ENCODE data around the gene SAMSN1. TPM values are rescaled to one million over a fixed set of nuclear protein-coding genes. Genes with fewer than 3 reads are reported as not detected.

SAMSN1 gene
- total RNA-seq, 1 donor from 2014 or later, result 79.0 TPM

DNA sequence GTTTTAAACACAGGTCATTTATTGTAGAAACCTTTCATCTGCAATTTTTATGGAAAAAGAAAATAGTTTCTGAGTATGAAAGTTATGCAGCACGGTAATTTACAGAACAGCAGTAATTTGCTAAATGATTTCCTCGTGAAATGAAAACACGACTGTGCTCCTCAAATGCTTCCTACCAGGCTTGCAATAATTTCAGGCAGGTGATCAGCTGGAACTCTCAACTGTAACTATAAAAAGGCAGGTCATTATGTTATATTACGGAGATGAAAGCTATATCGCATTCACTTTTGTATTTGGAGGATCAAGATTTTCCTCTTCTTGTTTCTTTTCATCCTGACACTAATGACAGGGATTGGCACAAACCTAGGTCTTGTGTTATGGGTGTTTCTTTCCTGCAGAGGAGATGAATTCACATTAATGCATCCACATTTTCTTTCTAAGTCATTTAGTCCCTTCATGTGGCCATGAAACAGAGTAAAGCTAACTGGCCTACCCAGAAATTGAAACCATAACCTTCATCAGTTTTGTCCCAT is 57.4 kb downstream of the SAMSN1 start:
- no peak for DNase-seq (ENCODE audit: low spot score)
- Mint-ChIP-seq H3K4me1 (ENCODE audit: low read depth) (peaks cover 67% of the 10 kb centered on the region), H3K36me3 (ENCODE audit: low read depth) (peaks cover 87% of the 10 kb centered on the region), H3K4me3 (ENCODE audit: low read depth) (no peak overlapping the region), H3K9me3 (peaks cover 9% of the 10 kb centered on the region), H3K27me3 (ENCODE audit: low read depth) (no peaks in the 10 kb centered on the region), H3K27ac (peak overlapping the region; percentile 40)
- intact Hi-C loops (cut with micrococcal nuclease), result no loop called here

DNA sequence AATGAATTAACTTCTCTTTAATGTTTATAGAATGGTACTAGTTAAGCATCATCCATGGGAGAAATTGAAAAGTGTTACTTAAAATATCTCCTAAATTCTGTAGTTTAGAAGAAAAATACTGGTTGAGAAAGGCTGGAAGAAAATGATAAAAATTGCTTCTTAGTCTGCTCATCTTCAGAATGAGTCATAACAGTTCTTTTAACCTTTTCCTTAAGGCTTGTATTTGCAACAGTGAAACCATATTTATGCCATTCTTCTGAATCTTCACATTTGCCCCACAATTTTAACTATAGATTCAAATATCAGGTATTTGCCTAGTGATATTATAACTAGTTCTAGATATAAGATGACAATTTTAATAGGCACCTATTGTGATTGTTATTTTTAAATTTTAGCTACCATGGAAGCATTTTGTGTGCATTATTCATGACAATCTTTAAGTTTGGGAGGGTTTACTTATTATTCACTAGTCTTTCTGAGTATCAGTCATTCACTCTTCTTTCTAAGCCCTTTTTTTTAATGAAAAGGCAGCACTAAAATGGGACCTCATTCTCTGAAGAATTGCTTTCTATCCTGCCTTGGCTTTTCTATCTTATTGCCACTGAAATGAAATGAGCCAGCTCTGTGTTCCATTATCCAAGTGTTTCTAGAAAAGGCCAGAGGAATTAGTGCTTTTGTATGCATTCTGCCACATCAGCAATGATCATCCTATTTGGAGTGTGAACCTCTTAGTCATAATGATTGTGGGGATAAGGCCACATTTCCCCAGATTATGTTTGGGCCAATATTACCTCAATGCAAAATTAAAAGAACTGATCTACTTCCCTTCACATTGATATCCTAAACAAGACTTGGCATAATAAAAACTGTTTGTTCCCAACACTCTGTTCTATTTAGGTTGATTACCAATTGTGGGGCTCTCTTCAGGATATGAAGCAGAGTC is 58.4 kb downstream of the SAMSN1 start:
- peak overlapping the region; percentile 88 for H3K27ac Mint-ChIP-seq
- H3K36me3 Mint-ChIP-seq (ENCODE audit: low read depth), result peaks cover 87% of the 10 kb centered on the region
- H3K27me3 Mint-ChIP-seq (ENCODE audit: low read depth), result no peaks in the 10 kb centered on the region
- intact Hi-C loops (cut with micrococcal nuclease), result loop anchor here (1.0 to 2.0 kb wide), 7 partner anchors 17 to 249 kb away; no protein-coding TSS in a partner anchor
- DNase-seq (ENCODE audit: low spot score), result no peak
- peak overlapping the region; percentile 2 for H3K4me3 Mint-ChIP-seq (ENCODE audit: low read depth)
- peaks cover 16% of the 10 kb centered on the region for H3K9me3 Mint-ChIP-seq
- peaks cover 69% of the 10 kb centered on the region for H3K4me1 Mint-ChIP-seq (ENCODE audit: low read depth)

DNA sequence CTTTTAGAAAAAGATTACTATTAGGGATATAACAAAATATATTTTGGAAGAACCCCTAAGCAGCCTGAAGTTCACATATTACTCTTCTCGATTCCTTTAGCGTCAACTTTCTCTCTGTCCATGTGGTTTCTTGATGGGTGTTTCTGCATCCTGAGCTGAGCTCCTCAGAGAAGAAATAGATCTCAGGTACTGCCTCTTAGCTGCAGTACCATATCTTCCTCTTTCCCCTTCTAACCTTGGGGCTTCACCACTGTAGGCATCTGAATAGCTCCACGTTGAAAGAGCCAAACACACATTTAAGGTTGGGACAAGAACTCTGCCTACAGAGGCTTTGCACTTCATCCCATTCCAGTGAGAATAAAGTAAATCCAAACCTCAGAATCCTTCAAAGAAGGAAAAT is 59.2 kb downstream of the SAMSN1 start:
- no peak for DNase-seq (ENCODE audit: low spot score)
- H3K4me1 Mint-ChIP-seq (ENCODE audit: low read depth), result peaks cover 68% of the 10 kb centered on the region
- H3K27ac Mint-ChIP-seq, result peak overlapping the region; percentile 75
- intact Hi-C loops (cut with micrococcal nuclease), result loop anchor here (1.0 to 2.0 kb wide), 7 partner anchors 16 to 250 kb away; no protein-coding TSS in a partner anchor
- no peak overlapping the region for H3K4me3 Mint-ChIP-seq (ENCODE audit: low read depth)
- peaks cover 16% of the 10 kb centered on the region for H3K9me3 Mint-ChIP-seq
- no peaks in the 10 kb centered on the region for H3K27me3 Mint-ChIP-seq (ENCODE audit: low read depth)
- H3K36me3 Mint-ChIP-seq (ENCODE audit: low read depth), result peaks cover 87% of the 10 kb centered on the region

DNA sequence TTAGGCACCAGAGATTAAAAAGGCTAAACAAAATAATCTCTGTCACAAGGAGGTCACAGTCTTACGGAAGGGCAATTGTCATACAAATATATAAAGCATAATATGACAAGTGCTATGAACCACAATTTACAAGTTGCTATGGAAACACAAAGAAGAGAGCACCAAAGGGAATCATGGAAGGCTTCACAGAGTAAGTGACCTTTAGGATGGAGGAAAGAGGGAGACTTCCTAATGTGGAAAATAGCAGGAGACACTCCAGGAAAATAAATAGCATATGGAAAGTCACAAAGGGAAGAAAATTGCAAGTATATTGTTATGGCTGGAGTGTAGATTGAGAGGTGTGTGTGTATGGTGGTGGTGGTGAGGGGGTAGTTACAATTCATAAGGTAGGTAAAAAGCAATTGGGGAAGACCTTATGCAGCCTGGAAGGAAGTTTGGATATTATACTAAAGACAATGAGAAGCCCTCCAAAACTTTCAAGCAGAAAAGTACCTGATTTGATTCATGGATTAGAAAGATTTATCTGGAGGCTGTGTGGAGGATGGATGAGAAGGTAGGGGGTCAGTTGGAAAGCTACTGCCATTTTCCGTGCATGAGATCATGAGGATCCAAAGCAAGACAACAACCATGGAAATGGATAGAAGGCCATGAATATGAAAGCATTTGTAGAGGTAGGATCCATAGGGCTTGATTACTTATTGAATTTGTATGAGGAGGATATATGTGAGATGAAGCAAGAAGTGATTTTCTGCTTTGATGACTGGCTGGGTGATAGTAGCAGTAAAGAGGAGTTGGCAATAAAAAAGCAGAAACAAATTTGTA is 61.7 kb downstream of the SAMSN1 start:
- Mint-ChIP-seq H3K27ac (peak overlapping the region; percentile 2), H3K4me3 (ENCODE audit: low read depth) (no peak overlapping the region), H3K27me3 (ENCODE audit: low read depth) (no peaks in the 10 kb centered on the region), H3K9me3 (peaks cover 16% of the 10 kb centered on the region), H3K36me3 (ENCODE audit: low read depth) (peaks cover 71% of the 10 kb centered on the region), H3K4me1 (ENCODE audit: low read depth) (peaks cover 70% of the 10 kb centered on the region)
- no peak for DNase-seq (ENCODE audit: low spot score)
- intact Hi-C loops (cut with micrococcal nuclease), result no loop called here

DNA sequence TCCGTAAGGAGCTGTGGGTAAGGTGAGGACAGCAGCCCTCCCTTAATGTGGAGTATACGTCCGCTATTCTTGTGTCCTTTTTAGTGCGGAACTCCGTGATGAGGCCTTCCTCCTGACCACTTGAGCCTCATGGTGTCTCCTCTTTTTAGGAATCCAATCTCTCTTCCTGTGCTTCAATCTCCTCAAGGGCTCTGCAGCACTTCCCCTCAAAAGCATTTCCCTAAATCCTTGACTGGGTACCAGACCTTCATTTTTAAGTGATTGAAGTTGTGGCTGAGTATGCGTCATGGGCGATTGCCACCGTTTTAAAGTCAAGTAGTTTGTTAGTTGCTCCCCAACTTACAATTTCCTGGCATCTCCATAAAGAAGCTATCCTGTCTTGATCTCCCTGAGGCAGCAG is 62.8 kb downstream of the SAMSN1 start:
- no peak overlapping the region for H3K4me3 Mint-ChIP-seq (ENCODE audit: low read depth)
- no peaks in the 10 kb centered on the region for H3K27me3 Mint-ChIP-seq (ENCODE audit: low read depth)
- H3K36me3 Mint-ChIP-seq (ENCODE audit: low read depth), result peaks cover 67% of the 10 kb centered on the region
- intact Hi-C loops (cut with micrococcal nuclease), result loop anchor here (2.0 kb wide), 1 partner anchor 90 kb away; no protein-coding TSS in a partner anchor
- peaks cover 16% of the 10 kb centered on the region for H3K9me3 Mint-ChIP-seq
- H3K27ac Mint-ChIP-seq, result peak overlapping the region; percentile 78
- peaks cover 72% of the 10 kb centered on the region for H3K4me1 Mint-ChIP-seq (ENCODE audit: low read depth)
- DNase-seq (ENCODE audit: low spot score), result no peak

DNA sequence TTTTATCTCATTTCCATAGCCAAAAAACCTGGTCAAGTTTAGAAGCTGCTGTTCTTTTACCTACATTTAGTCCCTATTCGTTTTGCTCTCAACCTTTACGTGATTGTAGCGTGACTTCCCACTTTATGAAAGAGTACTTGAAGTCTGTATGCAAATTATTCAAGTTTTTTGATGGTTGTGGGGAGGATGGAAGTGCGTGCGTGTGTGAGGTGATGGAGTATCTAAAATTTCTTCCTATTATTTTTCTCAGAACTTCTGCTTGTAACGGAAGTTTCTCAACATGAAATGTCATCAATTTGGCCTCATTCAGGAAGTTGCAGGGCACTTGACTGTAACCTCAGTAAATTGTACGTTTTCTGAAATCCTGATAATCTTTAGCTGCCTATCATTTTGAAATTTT is 64.0 kb downstream of the SAMSN1 start:
- Mint-ChIP-seq H3K4me3 (ENCODE audit: low read depth) (peak overlapping the region; percentile 45), H3K27ac (peak overlapping the region; percentile 90), H3K27me3 (ENCODE audit: low read depth) (no peaks in the 10 kb centered on the region), H3K4me1 (ENCODE audit: low read depth) (peaks cover 66% of the 10 kb centered on the region), H3K9me3 (peaks cover 16% of the 10 kb centered on the region), H3K36me3 (ENCODE audit: low read depth) (peaks cover 57% of the 10 kb centered on the region)
- intact Hi-C loops (cut with micrococcal nuclease), result loop anchor here (2.0 kb wide), 1 partner anchor 91 kb away; no protein-coding TSS in a partner anchor
- peak; percentile 24 for DNase-seq (ENCODE audit: low spot score)

DNA sequence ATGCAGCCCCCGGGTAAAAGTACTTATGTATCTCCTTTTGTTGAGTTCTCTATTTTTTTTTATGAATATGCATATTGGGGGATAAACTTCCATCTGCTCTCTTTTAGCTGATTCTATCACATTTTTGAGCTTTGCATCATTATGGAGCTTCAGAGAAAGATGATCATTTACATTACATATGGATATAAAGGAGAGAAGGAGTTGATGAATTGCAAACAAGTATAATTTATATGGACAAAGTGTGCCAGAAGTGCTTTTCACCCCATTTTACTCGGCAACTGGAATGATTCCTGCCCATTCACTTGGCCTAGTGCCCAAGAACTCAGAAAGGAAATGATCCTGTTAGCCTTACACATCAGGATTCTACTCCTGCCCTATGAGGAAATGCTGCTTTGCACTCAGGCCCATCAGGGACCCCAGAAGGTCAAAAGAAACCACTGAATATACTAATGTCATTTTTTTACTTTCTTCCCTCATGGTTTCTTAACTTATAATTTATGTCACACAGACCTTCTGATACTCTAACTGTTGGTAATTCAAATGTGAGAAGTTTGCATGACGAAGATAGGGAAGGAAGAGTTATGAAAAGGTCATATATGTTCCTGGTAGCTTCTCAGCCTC is 65.6 kb downstream of the SAMSN1 start:
- Mint-ChIP-seq H3K4me3 (ENCODE audit: low read depth) (no peak overlapping the region), H3K4me1 (ENCODE audit: low read depth) (peaks cover 66% of the 10 kb centered on the region), H3K9me3 (peaks cover 19% of the 10 kb centered on the region), H3K36me3 (ENCODE audit: low read depth) (peaks cover 49% of the 10 kb centered on the region), H3K27ac (peak overlapping the region; percentile 70), H3K27me3 (ENCODE audit: low read depth) (no peaks in the 10 kb centered on the region)
- intact Hi-C loops (cut with micrococcal nuclease), result no loop called here
- DNase-seq (ENCODE audit: low spot score), result no peak

DNA sequence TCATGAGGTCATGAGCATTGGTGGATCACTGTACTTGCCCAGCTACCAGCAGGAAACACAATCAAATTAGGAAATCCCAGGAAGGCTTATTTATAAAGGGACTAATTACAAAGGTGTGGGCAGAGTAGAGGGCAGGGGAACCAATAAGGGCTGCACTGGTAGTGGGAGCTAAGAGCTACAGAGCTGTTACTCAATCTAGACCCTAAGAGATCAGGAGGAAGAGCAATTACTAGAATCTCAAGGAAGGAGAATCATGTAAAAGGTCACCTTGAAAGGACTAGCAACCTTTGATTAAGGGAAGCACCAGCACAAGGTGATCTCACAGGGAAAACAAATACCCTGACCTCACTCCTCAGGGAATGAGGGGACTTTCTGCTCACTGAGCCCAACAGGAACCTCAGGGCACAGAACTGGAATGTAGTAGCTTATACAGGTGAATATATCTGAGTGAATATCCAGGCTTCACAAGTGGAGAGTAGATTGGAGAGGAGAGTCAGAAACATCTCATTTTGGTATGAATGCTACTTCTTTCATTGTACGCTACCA is 66.8 kb downstream of the SAMSN1 start:
- peaks cover 59% of the 10 kb centered on the region for H3K4me1 Mint-ChIP-seq (ENCODE audit: low read depth)
- H3K9me3 Mint-ChIP-seq, result peaks cover 13% of the 10 kb centered on the region
- H3K27ac Mint-ChIP-seq, result peak overlapping the region; percentile 63
- H3K27me3 Mint-ChIP-seq (ENCODE audit: low read depth), result no peaks in the 10 kb centered on the region
- H3K4me3 Mint-ChIP-seq (ENCODE audit: low read depth), result no peak overlapping the region
- no peak for DNase-seq (ENCODE audit: low spot score)
- intact Hi-C loops (cut with micrococcal nuclease), result no loop called here
- peaks cover 37% of the 10 kb centered on the region for H3K36me3 Mint-ChIP-seq (ENCODE audit: low read depth)

DNA sequence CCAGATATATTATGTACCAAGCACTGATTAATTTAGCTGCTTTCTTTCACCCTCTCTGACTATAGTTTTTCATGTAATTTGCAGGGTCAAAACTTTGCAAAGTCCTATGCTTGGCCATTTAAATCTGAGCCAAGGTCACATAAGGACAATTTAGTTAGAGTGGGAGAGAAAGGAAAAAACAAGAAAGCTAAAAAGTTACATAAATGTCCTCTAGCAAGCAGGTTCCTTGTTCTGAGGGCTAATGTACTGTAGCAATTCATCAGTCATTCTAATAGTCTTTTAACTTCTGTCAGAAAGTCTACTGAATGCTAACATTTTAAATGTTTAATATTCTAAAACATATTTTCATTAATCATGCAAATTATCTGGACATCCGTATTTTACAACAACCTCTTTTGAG is 68.3 kb downstream of the SAMSN1 start:
- H3K4me1 Mint-ChIP-seq (ENCODE audit: low read depth), result peaks cover 46% of the 10 kb centered on the region
- peaks cover 22% of the 10 kb centered on the region for H3K36me3 Mint-ChIP-seq (ENCODE audit: low read depth)
- intact Hi-C loops (cut with micrococcal nuclease), result no loop called here

DNA sequence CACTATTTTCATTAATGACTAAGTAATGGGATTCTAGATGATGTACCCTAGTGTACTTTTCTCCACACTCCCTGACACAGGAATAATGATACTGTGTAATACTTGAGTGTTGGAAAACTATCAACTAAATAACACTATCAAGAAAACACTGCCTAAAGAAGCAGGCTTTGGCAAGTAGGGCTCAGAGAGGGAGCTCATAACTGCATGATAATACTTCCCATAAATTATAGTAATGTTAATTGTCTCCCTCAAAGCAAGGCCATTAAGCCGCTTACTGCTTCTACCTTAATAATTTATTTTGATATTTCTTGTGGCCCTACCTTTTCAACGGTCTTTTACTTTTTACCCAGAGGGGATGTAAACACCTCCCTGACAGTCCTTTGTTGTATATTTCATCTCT is 69.0 kb downstream of the SAMSN1 start:
- DNase-seq (ENCODE audit: low spot score), result no peak
- intact Hi-C loops (cut with micrococcal nuclease), result no loop called here
- H3K4me3 Mint-ChIP-seq (ENCODE audit: low read depth), result no peak overlapping the region
- peaks cover 3% of the 10 kb centered on the region for H3K9me3 Mint-ChIP-seq
- H3K27me3 Mint-ChIP-seq (ENCODE audit: low read depth), result no peaks in the 10 kb centered on the region
- H3K4me1 Mint-ChIP-seq (ENCODE audit: low read depth), result peaks cover 43% of the 10 kb centered on the region
- peaks cover 16% of the 10 kb centered on the region for H3K36me3 Mint-ChIP-seq (ENCODE audit: low read depth)
- H3K27ac Mint-ChIP-seq, result no peak overlapping the region

More for the DNA sequence above, 68.3 kb downstream of the SAMSN1 start:
- Mint-ChIP-seq H3K4me3 (ENCODE audit: low read depth) (no peak overlapping the region), H3K9me3 (peaks cover 3% of the 10 kb centered on the region), H3K27me3 (ENCODE audit: low read depth) (no peaks in the 10 kb centered on the region), H3K27ac (no peak overlapping the region)
- no peak for DNase-seq (ENCODE audit: low spot score)

DNA sequence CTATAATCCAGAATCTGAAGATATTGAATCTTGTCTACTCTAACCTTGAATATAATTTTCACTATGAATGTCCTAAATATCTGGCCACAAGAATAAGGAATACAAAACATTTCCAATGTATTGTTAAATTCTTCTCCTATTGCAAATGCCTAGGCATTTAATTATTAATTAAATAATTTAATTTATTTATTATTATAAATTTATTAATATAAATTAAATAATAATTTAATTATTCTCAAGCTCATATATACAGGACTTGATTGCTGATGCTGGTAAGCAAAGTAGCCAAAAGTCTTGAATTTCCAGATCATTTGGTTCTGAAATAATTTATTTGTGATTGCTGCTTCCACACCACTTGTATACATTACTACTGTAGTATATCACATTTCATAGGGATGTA is 71.1 kb downstream of the SAMSN1 start:
- no peak for DNase-seq (ENCODE audit: low spot score)
- Mint-ChIP-seq H3K4me3 (ENCODE audit: low read depth) (no peak overlapping the region), H3K27ac (no peak overlapping the region), H3K4me1 (ENCODE audit: low read depth) (peaks cover 26% of the 10 kb centered on the region), H3K36me3 (ENCODE audit: low read depth) (peaks cover 10% of the 10 kb centered on the region), H3K9me3 (peaks cover 3% of the 10 kb centered on the region), H3K27me3 (ENCODE audit: low read depth) (no peaks in the 10 kb centered on the region)
- intact Hi-C loops (cut with micrococcal nuclease), result no loop called here

DNA sequence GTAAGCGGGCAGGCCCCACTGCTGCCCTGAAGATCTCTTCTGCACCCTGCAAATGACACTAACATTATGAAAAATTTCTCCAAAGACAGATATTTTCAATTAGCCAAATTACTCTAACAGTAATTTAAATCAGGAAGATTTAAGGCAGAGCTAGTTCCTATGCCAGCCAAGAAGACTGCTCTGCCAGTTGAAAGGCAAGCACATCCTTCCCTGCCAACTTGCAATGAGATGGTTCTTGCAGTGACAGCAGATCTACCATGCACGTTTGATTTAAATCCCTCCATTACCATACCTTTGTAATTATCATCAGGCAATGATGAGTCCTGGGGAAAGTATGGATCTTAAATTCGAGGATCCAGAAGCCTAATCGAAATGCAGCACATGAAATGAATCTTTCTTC is 76.5 kb downstream of the SAMSN1 start:
- H3K27ac Mint-ChIP-seq, result no peak overlapping the region
- H3K36me3 Mint-ChIP-seq (ENCODE audit: low read depth), result no peaks in the 10 kb centered on the region
- no peak overlapping the region for H3K4me3 Mint-ChIP-seq (ENCODE audit: low read depth)
- no peaks in the 10 kb centered on the region for H3K9me3 Mint-ChIP-seq
- no peaks in the 10 kb centered on the region for H3K27me3 Mint-ChIP-seq (ENCODE audit: low read depth)
- intact Hi-C loops (cut with micrococcal nuclease), result loop anchor here (2.0 kb wide), 1 partner anchor 17 kb away; no protein-coding TSS in a partner anchor
- H3K4me1 Mint-ChIP-seq (ENCODE audit: low read depth), result peaks cover 7% of the 10 kb centered on the region
- DNase-seq (ENCODE audit: low spot score), result no peak
